Measurements from ENCODE around the gene REEP1.

DNA sequence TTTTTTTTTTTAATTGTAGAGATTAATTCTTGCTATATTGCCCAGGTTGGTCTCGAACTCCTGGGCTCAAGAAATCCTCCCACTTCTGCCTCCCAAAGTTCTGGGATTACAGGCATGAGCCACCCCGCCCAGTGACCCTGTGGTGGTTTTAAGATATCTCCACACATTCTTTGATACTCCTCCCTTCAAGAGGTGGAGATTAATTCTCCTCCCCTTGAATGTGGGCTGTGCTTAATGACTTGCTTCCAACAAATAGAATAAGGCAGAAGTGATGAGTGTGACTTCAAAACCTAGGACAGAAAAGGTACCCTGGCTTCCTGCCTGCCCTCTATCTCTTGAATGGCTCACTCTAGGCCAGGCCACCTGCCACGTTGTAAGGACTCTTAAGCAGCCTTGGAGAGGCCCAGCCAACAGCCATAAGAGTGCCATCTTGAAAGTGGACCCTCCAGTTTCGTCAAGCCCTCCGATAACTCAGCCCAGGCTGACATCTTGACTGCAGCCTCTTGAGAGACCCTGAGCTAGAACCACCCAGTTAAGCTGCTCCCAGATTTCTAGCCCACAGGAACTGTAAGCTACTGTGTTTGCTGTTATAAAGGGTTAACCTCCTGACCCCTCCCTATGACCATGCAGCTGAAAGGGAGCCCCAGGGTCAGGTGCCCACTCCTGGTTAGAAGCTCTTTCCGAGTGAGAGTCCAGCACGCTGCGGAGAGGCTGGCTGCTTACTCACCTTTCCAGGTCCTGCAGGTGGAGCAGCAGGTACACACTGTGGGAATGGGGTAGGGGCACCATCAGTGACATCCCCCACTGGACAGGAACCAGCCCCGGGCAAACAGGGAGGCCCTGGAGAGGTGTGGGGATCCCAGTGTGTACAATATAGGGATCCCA is 110.5 kb downstream of the REEP1 start:
- TF ChIP-seq, protein P1, sequence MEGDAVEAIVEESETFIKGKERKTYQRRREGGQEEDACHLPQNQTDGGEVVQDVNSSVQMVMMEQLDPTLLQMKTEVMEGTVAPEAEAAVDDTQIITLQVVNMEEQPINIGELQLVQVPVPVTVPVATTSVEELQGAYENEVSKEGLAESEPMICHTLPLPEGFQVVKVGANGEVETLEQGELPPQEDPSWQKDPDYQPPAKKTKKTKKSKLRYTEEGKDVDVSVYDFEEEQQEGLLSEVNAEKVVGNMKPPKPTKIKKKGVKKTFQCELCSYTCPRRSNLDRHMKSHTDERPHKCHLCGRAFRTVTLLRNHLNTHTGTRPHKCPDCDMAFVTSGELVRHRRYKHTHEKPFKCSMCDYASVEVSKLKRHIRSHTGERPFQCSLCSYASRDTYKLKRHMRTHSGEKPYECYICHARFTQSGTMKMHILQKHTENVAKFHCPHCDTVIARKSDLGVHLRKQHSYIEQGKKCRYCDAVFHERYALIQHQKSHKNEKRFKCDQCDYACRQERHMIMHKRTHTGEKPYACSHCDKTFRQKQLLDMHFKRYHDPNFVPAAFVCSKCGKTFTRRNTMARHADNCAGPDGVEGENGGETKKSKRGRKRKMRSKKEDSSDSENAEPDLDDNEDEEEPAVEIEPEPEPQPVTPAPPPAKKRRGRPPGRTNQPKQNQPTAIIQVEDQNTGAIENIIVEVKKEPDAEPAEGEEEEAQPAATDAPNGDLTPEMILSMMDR (IDR thresholded peaks at IDR 0.05; ENCODE audit: control extremely low read depth in 1 of 3, insufficient read depth in 1 of 3, low read depth in 1 of 3, low read length in 3 of 3): no peak
- no peak for TF ChIP-seq TEAD4 (IDR thresholded peaks at IDR 0.05; ENCODE audit: low read depth, low read length)
- no peak for TF ChIP-seq ASH2L (IDR thresholded peaks at IDR 0.05; ENCODE audit: low read length)
- no peak for TF ChIP-seq POLR2A (IDR thresholded peaks at IDR 0.05; ENCODE audit: control extremely low read depth in 1 of 2, low read depth in 2 of 2, low read length in 2 of 2)
- TF ChIP-seq SIN3A (conservative IDR thresholded peaks at IDR 0.05 in 1 of 2, IDR thresholded peaks at IDR 0.05 in 1 of 2; ENCODE audit: low read depth in 1 of 2, low read length in 2 of 2): no peak
- no peak for TF ChIP-seq SP1 (IDR thresholded peaks at IDR 0.05; ENCODE audit: low read depth, low read length)
- no peak for TF ChIP-seq RBBP5 (IDR thresholded peaks at IDR 0.05; ENCODE audit: borderline replicate concordance, low read depth, low read length)
- TF ChIP-seq SIRT6 (IDR thresholded peaks at IDR 0.05; ENCODE audit: low read length): no peak
- TF ChIP-seq, protein P2, sequence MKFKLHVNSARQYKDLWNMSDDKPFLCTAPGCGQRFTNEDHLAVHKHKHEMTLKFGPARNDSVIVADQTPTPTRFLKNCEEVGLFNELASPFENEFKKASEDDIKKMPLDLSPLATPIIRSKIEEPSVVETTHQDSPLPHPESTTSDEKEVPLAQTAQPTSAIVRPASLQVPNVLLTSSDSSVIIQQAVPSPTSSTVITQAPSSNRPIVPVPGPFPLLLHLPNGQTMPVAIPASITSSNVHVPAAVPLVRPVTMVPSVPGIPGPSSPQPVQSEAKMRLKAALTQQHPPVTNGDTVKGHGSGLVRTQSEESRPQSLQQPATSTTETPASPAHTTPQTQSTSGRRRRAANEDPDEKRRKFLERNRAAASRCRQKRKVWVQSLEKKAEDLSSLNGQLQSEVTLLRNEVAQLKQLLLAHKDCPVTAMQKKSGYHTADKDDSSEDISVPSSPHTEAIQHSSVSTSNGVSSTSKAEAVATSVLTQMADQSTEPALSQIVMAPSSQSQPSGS (IDR thresholded peaks at IDR 0.05; ENCODE audit: low read length): no peak
- TF ChIP-seq CHD1 (IDR thresholded peaks at IDR 0.05; ENCODE audit: low read depth, low read length): no peak
- TF ChIP-seq, protein P3, sequence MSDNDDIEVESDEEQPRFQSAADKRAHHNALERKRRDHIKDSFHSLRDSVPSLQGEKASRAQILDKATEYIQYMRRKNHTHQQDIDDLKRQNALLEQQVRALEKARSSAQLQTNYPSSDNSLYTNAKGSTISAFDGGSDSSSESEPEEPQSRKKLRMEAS (IDR thresholded peaks at IDR 0.05): no peak
- no peak for TF ChIP-seq POLR2AphosphoS5 (IDR thresholded peaks at IDR 0.05; ENCODE audit: low read depth, low read length)
- no peak for TF ChIP-seq RFX5 (IDR thresholded peaks at IDR 0.05; ENCODE audit: borderline replicate concordance, low read depth, low read length)

Data from H1 (cell line).